HCT116 (cell line): ENCODE measurements around the gene C17orf100.

Source experiments
- CEBPB ChIP-seq: IDR thresholded peaks from 2 replicates; pipeline ENCODE4 v1.6.1; 2012; ENCODE audit warnings: low read depth
- EGR1 ChIP-seq: IDR thresholded peaks from 2 replicates; pipeline ENCODE4 v1.6.1; 2012; ENCODE audit warnings: low read depth
- ELF1 ChIP-seq: IDR thresholded peaks from 2 replicates; pipeline ENCODE4 v1.6.1; 2012; ENCODE audit warnings: low read depth, borderline replicate concordance
- EZH2 ChIP-seq: fragments of 200-600 bp; sonication (generic); IDR thresholded peaks from 2 replicates; pipeline ENCODE4 v1.6.1; 2017; ENCODE audit warnings: antibody characterized with exemption, mixed run types
- EZH2phosphoT487 ChIP-seq: fragments of 200-600 bp; IDR thresholded peaks from 2 replicates; pipeline ENCODE4 v1.6.1; 2018; ENCODE audit warnings: antibody characterized with exemption, borderline replicate concordance
- FOSL1 ChIP-seq: IDR thresholded peaks from 2 replicates; pipeline ENCODE4 v1.6.1; 2012; ENCODE audit warnings: low read depth
- POLR2A ChIP-seq: IDR thresholded peaks from 2 replicates; pipeline ENCODE4 v1.7.0; 2011; ENCODE audit warnings: borderline replicate concordance; ENCODE audit not compliant: insufficient read depth, insufficient read length; ENCODE audit errors: extremely low read depth
- RAD21 ChIP-seq: IDR thresholded peaks from 2 replicates; pipeline ENCODE4 v1.6.1; 2012; ENCODE audit warnings: low read depth, mild to moderate bottlenecking
- SRF ChIP-seq: IDR thresholded peaks from 2 replicates; pipeline ENCODE4 v1.6.1; 2012; ENCODE audit warnings: low read depth
- TF ChIP-seq, protein P1 (sequence below), 3 experiments: fragments of 200-600 bp in 1 of 3; sonication (generic) in 1 of 3; IDR thresholded peaks in 2 of 3; conservative IDR thresholded peaks in 1 of 3; 2 replicates each; pipeline ENCODE4 v1.5.1; 2012 to 2017; ENCODE audit warnings: low read depth in 2 of 3, low read length in 2 of 3, antibody characterized with exemption in 1 of 3, borderline replicate concordance in 1 of 3, control low read depth in 1 of 3, mild to moderate bottlenecking in 1 of 3, mixed read lengths in 1 of 3, mixed run types in 1 of 3, moderate library complexity in 1 of 3; ENCODE audit not compliant: insufficient read depth in 1 of 3

DNA sequence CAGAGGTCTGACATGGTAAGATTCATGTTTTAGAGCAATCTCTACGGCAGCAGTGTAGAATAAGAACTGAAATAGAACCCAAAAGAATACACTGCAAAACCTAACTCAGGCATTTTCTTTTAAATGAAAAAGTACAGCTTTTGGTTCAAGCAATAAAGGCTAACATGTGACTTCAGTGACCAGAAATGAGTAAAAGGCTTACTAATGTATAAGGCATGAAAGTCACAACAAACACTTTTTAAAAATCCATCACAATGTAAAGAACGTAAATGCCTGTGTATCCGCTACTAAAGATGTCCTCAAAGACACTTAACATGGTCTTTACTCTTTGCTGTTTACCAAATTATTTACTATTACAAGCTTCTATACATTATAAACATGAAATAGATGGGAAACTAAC is 27.6 kb upstream of the C17orf100 start:
- TF ChIP-seq EZH2 (no peak), POLR2A (no peak), EZH2phosphoT487 (no peak), ELF1 (no peak), EGR1 (no peak), CEBPB (no peak), FOSL1 (no peak), SRF (no peak), RAD21 (no peak)
- TF ChIP-seq, protein P1, sequence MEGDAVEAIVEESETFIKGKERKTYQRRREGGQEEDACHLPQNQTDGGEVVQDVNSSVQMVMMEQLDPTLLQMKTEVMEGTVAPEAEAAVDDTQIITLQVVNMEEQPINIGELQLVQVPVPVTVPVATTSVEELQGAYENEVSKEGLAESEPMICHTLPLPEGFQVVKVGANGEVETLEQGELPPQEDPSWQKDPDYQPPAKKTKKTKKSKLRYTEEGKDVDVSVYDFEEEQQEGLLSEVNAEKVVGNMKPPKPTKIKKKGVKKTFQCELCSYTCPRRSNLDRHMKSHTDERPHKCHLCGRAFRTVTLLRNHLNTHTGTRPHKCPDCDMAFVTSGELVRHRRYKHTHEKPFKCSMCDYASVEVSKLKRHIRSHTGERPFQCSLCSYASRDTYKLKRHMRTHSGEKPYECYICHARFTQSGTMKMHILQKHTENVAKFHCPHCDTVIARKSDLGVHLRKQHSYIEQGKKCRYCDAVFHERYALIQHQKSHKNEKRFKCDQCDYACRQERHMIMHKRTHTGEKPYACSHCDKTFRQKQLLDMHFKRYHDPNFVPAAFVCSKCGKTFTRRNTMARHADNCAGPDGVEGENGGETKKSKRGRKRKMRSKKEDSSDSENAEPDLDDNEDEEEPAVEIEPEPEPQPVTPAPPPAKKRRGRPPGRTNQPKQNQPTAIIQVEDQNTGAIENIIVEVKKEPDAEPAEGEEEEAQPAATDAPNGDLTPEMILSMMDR (IDR thresholded peaks at IDR 0.05 in 2 of 3, conservative IDR thresholded peaks at IDR 0.05 in 1 of 3; ENCODE audit: borderline replicate concordance in 1 of 3, insufficient read depth in 1 of 3, low read depth in 2 of 3, low read length in 2 of 3): no peak
